GM21825 (cell line): ENCODE measurements around the gene CMYA5.

Experiments
- ATAC-seq: cut with Tn5 transposase; IDR thresholded peaks from one replicate; pipeline ENCODE4 v1.9.1; 2021; ENCODE audit warnings: mild to moderate bottlenecking, moderate library complexity; ENCODE audit not compliant: unreplicated experiment

Gene CMYA5

DNA sequence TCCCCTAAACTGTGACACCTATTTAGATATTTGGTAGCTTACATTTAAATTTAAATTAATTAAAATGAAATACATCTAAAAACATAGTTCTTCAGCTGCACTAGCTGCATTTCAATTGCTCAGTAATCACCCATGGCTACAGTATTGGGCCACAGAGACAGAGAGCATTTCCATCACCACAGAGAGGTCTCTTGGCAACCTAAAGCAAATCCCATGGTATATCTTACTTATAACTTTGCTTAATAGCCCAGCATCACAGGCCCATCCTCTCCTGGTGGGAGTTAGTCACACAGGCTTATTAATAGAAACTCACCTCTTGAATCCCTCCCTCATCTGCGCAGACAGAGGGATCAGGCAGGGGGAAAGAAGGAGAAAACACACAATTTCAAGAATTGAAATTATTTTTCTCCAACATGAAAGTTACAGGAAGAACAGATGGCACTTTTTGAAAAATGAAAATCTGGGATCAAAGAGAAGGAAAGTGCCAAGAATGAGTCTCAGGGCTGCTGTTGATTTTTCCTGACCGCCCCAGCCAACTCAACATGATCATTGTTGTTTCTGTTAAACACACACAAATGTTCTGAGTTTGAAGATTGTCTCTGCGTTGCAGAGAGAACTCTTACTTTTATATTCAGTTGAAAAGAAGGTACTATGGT, 144.6 kb downstream of the CMYA5 start:
- no peak for ATAC-seq

- no peak for ATAC-seq
Observed at GRCh38 chr5:79834754-79835714, 145.4 kb downstream of the CMYA5 start.

- ATAC-seq = no peak
Observed at GRCh38 chr5:79837761-79838551, 148.3 kb downstream of the CMYA5 start.

DNA sequence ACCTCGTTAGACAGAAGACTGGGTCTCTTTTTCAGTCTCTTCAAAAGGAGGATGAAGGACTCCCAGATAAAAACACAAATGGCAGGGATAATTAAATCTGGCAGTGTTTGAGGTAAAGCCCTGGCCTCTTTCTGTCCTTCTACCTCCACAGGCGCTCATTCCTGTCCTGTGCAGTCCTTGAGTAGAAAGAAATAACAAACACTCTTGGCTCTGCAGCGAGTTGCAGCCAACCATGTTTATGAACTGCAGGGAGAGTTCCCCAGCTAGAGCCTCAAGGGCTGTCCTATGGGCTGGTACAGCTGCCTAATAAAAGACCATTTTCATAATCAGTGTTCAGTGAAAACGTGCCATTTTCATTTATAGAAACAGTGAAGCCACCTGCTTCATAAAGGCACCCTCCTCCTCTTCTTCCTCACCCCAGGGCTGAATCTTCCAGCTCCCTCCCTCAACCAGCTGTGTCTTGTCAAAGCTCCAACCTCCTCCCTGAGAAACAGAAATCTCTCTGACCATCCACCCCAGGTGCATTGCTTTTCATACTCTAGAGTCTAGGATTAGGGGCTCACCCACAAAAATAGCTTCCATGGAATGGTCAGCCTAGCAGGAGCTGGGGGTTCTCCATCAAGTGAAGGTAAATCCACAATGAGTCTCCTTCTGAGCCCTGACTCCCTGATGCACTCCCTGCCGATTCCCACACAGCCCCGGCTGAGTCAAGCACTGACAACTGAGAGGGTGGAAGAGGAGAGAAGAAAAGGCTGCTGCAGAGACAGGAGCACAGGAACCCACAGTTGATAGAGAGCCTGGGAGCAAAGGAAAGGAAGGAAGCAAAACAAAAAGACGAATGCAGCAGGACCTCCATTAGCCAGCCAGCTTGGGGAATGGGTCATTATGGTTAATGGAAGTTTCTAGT, 150.7 kb downstream of the CMYA5 start:
- ATAC-seq = no peak

GRCh38 chr5:79841172-79841571, 151.5 kb downstream of the CMYA5 start:
- ATAC-seq = no peak

- no peak for ATAC-seq
Observed at GRCh38 chr5:79842006-79842881, 152.6 kb downstream of the CMYA5 start.

DNA sequence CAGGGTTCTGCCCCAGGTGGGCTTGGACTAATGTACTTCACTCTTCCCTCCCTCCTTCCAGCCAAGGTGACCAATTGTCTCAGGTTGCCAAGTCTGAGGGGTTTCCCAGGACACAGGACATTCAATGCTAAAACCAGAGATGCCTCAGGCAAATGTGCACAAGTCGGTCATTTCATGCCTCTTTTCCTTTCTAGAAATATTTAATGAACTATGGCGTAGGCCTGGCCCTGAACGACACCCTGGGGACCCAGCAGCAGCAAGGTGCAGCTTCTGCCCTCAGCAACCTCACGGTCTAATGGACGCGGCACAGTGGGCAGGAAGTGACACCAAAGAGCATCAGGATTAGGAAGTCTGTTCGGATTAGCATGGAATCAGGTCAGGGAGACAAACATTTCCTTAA, 153.4 kb downstream of the CMYA5 start:
- no peak for ATAC-seq

DNA sequence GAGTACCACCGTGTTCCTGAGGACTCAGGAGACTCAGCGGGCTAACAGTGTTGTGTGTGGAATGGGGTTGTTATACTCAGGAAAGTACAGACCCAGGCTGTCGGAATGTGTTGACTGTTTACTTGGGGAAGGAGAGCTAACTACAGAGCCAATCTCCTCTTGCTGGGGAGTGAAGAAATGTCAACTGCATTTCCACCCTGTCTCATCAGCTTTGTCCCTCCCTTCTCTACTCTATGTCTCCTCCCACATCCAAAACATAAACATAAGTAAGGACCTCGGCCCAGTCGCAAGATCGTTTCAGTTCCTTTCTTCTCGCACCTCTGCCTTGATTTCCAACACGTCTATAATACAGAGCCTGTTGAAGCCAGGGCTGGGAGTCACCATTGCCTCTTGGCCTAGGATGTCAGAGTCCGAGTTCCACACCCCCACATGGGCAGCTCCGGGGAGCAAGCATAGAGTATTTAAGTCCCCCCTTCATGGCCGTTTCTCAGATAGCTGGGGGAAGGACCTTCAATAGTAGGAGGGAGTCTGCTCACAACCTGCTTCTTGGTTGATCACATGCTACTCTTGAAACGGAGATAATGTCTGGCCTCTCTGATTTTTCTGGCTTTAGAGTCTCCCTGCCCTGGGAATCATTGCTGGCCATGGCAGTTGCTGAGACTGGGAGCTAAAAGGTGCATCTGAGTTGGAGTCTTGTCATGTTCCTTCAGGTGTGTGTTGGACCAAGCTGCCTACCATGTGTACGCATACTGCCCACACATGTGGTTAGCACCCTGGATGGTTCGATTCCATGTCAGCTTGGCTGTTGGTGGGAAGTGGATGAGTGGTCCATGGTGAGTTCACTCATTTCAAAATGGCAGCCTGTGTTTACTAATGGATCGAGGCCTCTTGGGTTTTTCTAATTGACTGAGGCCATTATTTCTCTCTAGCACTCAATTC, 154.1 kb downstream of the CMYA5 start:
- ATAC-seq = no peak

- no peak for ATAC-seq
Observed at GRCh38 chr5:79844571-79844970, 154.9 kb downstream of the CMYA5 start.

- no peak for ATAC-seq
Observed at GRCh38 chr5:79845448-79846197, 156.0 kb downstream of the CMYA5 start.

DNA sequence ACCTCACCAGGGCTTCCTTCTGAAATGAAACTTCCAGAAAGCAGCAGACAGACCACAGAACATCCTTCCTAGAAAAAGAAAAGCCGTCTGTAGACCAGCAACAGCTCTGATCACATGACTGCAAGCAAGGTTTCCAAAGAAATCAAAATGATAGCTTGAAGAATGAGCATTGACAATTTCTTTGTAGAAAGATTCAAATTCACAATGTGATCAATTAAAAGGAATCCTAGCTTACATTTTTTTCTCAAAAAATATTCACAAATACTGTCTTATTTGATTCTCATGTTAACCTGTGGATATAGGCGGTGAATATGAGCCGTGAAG, 156.5 kb downstream of the CMYA5 start:
- no peak for ATAC-seq

DNA sequence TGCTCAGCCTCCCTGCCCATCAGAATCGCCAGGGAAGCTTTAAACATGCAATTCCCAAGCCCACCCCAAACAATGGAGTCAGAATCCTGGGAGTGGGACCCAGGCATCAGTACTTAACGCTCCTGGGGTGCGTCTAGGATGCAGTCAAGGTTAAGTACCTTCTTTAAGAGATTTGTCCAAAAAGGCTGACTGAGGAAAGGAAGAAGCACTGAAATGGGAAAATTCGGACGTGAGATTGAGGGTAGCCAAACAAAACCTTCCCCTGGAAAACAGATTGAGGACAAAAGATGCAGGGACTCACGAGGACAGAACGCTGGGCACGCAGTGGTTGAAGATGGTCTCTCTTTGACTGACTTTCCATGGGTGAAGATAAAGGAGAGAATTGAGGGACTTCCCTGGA, 157.9 kb downstream of the CMYA5 start:
- no peak for ATAC-seq

DNA sequence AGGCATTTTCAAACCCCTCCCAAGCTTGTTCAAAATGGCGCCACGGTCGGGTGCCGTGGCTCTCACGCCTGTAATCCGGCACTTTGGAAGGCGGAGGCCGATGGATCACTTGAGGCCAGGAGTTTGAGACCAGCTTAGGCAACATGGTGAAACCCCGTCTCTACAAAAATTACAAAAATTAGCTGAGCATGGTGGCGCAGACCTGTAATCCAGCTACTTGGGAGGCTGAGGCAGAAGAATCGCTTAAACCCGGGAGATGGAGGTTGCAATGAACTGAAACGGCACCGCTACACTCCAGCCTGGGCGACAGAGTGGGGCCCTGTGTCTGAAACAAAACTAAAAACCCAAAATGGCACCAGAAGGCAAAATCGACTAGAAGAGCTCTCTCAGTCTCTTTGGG, 159.4 kb downstream of the CMYA5 start:
- ATAC-seq = no peak
